Measurements from ENCODE around the gene DAB2IP.

The DAB2IP gene

GRCh38 chr9:121667214-121667613 lies 15.8 kb downstream of the DAB2IP start:
- no peak for DNase-seq

- DNase-seq = no peak
Measured at GRCh38 chr9:121667890-121668289, 16.5 kb downstream of the DAB2IP start.

GRCh38 chr9:121670431-121670830 lies 19.0 kb downstream of the DAB2IP start:
- DNase-seq = no peak

- DNase-seq = no peak
Measured at GRCh38 chr9:121671612-121672155, 20.2 kb downstream of the DAB2IP start.

- DNase-seq = peak; percentile 4
Measured at GRCh38 chr9:121672213-121672612, 20.8 kb downstream of the DAB2IP start.

- no peak for DNase-seq
Measured at GRCh38 chr9:121672986-121673385, 21.6 kb downstream of the DAB2IP start.

- no peak for DNase-seq
Measured at GRCh38 chr9:121673576-121673975, 22.1 kb downstream of the DAB2IP start.

- DNase-seq = no peak
Measured at GRCh38 chr9:121674017-121674416, 22.6 kb downstream of the DAB2IP start.

- no peak for DNase-seq
Measured at GRCh38 chr9:121674952-121675351, 23.5 kb downstream of the DAB2IP start.

GRCh38 chr9:121675381-121675780 lies 23.9 kb downstream of the DAB2IP start:
- DNase-seq = no peak

GRCh38 chr9:121675969-121676822 lies 24.8 kb downstream of the DAB2IP start:
- no peak for DNase-seq

GRCh38 chr9:121676926-121677325 lies 25.5 kb downstream of the DAB2IP start:
- DNase-seq = no peak

GRCh38 chr9:121678501-121679022 lies 27.1 kb downstream of the DAB2IP start:
- no peak for DNase-seq

GRCh38 chr9:121679901-121680635 lies 28.6 kb downstream of the DAB2IP start:
- no peak for DNase-seq

- no peak for DNase-seq
Measured at GRCh38 chr9:121681404-121681803, 30.0 kb downstream of the DAB2IP start.

GRCh38 chr9:121682201-121682600 lies 30.8 kb downstream of the DAB2IP start:
- no peak for DNase-seq

GRCh38 chr9:121682926-121683515 lies 31.6 kb downstream of the DAB2IP start:
- no peak for DNase-seq

GRCh38 chr9:121683652-121684051 lies 32.2 kb downstream of the DAB2IP start:
- DNase-seq = no peak

- peak; percentile 30 for DNase-seq
Measured at GRCh38 chr9:121684381-121685145, 33.1 kb downstream of the DAB2IP start.

- no peak for DNase-seq
Measured at GRCh38 chr9:121685146-121685794, 33.8 kb downstream of the DAB2IP start.

GRCh38 chr9:121685795-121686377 lies 34.5 kb downstream of the DAB2IP start:
- DNase-seq = no peak
